Lower leg skin (tissue), 4 donors: ENCODE measurements around the gene TYMS. TPM values are rescaled to one million over a fixed set of nuclear protein-coding genes. Genes with fewer than 3 reads are reported as not detected.

Experiments used
- DNase-seq, 2 donors: peaks; one replicate each; pipeline ENCODE4 v3.0.0-alpha.2; 2019; ENCODE audit warnings: low spot score in 2 of 2
- H3K4me3 ChIP-seq: fragments of 200-600 bp; sonication (generic); 2 replicates; pipeline ENCODE4 v1.5.1; 2017; ENCODE audit warnings: mild to moderate bottlenecking, low read depth; ENCODE audit not compliant: poor library complexity, severe bottlenecking
- CTCF ChIP-seq, 3 donors: fragments of 450-650 bp; IDR thresholded peaks; one replicate each; pipeline ENCODE4 v1.5.1; 2016; ENCODE audit warnings: antibody characterized with exemption in 3 of 3, mild to moderate bottlenecking in 3 of 3, moderate library complexity in 2 of 3
- POLR2A ChIP-seq, 2 donors: fragments of 450-650 bp; IDR thresholded peaks; one replicate each; pipeline ENCODE4 v1.6.1; 2016 to 2017; ENCODE audit warnings: antibody characterized with exemption in 2 of 2, mild to moderate bottlenecking in 1 of 2, moderate library complexity in 1 of 2
- WGBS, 2 donors: methylation state at CpG; one replicate each; pipeline ENCODE4 v1.1.5; 2018; 5-methylcytosine and 5-hydroxymethylcytosine counted together
- intact Hi-C: fragments of 100-400 bp; cut with DNase I; formaldehyde crosslinking; loops from one replicate; pipeline ENCODE4 v1.15.0; 2023; ENCODE audit warnings: low total_unique reads
- total RNA-seq, 4 donors: library from RNA; depleted of rRNA; stranded (reverse); fragments of >200 nt; gene quantifications; one replicate each; pipeline ENCODE4 v1.1.0, GENCODE V29; 2016

TYMS gene
- total RNA-seq, 4 donors from 2014 or later = 0.57 to 9.9 (median 2.5) TPM

GRCh38 chr18:673769-674168 is 16.3 kb downstream of the TYMS start:
- no peak for TF ChIP-seq POLR2A (IDR thresholded peaks at IDR 0.05)
- intact Hi-C loops = no loop called here

GRCh38 chr18:675307-675706 is 17.9 kb downstream of the TYMS start:
- intact Hi-C loops = no loop called here
- TF ChIP-seq CTCF (IDR thresholded peaks at IDR 0.05) (no peak), POLR2A (IDR thresholded peaks at IDR 0.05) (no peak)
- WGBS, 2 donors = 92 to 94% methylated on average over 7 of the region's 7 CpGs
- H3K4me3 ChIP-seq = no peak overlapping the region
- DNase-seq = no peak

More at GRCh38 chr18:673769-674168, 16.3 kb downstream of the TYMS start:
- no peak for DNase-seq
- WGBS, 2 donors = 49 to 58% methylated on average over 5 of the region's 5 CpGs
- no peak overlapping the region for H3K4me3 ChIP-seq

GRCh38 chr18:676069-676468 is 18.6 kb downstream of the TYMS start:
- TF ChIP-seq POLR2A (IDR thresholded peaks at IDR 0.05) (no peak), CTCF (IDR thresholded peaks at IDR 0.05) (no peak)
- intact Hi-C loops = no loop called here
- 86 to 97% methylated on average over 5 of the region's 5 CpGs for WGBS, 2 donors
- H3K4me3 ChIP-seq = no peak overlapping the region
- DNase-seq = no peak

- no peak overlapping the region for H3K4me3 ChIP-seq
- WGBS, 2 donors = 90 to 92% methylated on average over 3 of the region's 3 CpGs
- intact Hi-C loops = no loop called here
- no peak for TF ChIP-seq CTCF (IDR thresholded peaks at IDR 0.05)
- no peak for TF ChIP-seq POLR2A (IDR thresholded peaks at IDR 0.05)
- DNase-seq = no peak
Measured at GRCh38 chr18:676736-677135, 19.3 kb downstream of the TYMS start.

GRCh38 chr18:677145-677544 is 19.7 kb downstream of the TYMS start:
- TF ChIP-seq CTCF (IDR thresholded peaks at IDR 0.05) (no peak), POLR2A (IDR thresholded peaks at IDR 0.05) (no peak)
- WGBS, 2 donors = 64 to 84% methylated on average over 4 of the region's 4 CpGs
- intact Hi-C loops = no loop called here
- no peak for DNase-seq
- H3K4me3 ChIP-seq = no peak overlapping the region

GRCh38 chr18:677951-678381 is 20.5 kb downstream of the TYMS start:
- intact Hi-C loops = no loop called here
- TF ChIP-seq CTCF (IDR thresholded peaks at IDR 0.05) = no peak
- TF ChIP-seq POLR2A (IDR thresholded peaks at IDR 0.05) = no peak
- H3K4me3 ChIP-seq = no peak overlapping the region
- WGBS, 2 donors = 90 to 91% methylated on average over 14 of the region's 14 CpGs
- DNase-seq = peak in 1 of 2 donors; percentile 15
